Astrocyte (in vitro differentiated cells and primary cell): ENCODE measurements around the gene KRTAP4-6. TPM values are rescaled to one million over a fixed set of nuclear protein-coding genes. Genes with fewer than 3 reads are reported as not detected.
A peak's percentile ranks its signal among the peaks of the same experiment; 100 is the strongest.

Experiments used
- DNase-seq: peaks from one replicate; pipeline ENCODE4 v3.0.0-alpha.2; 2010; ENCODE audit warnings: low read depth
- FAIRE-seq: peaks from 2 replicates; lab custom pipeline; 2011; peaks lifted over from hg19 to GRCh38; lab: Jason Lieb, UNC
- H2AFZ ChIP-seq: 2 replicates; pipeline ENCODE4 v1.6.0; 2012; ENCODE audit warnings: low read depth, low read length, inconsistent platforms
- H3K27ac ChIP-seq: 2 replicates; pipeline ENCODE4 v1.5.1; 2011; ENCODE audit warnings: low read depth, low read length, inconsistent platforms
- H3K27me3 ChIP-seq: 2 replicates; pipeline ENCODE4 v1.6.0; 2011; ENCODE audit warnings: low read length, inconsistent platforms; ENCODE audit not compliant: insufficient read depth
- H3K36me3 ChIP-seq: 2 replicates; pipeline ENCODE4 v1.5.1; 2011; ENCODE audit warnings: low read length, inconsistent platforms; ENCODE audit not compliant: insufficient read depth
- H3K4me1 ChIP-seq: 2 replicates; pipeline ENCODE4 v1.5.1; 2011; ENCODE audit warnings: low read length, inconsistent platforms; ENCODE audit not compliant: insufficient read depth
- H3K4me2 ChIP-seq: 2 replicates; pipeline ENCODE4 v1.6.0; 2012; ENCODE audit warnings: low read length, inconsistent platforms
- H3K4me3 ChIP-seq: 2 replicates; pipeline ENCODE4 v1.5.1; 2011; ENCODE audit warnings: low read depth, mild to moderate bottlenecking, low read length, inconsistent platforms; ENCODE audit not compliant: insufficient read depth
- H3K79me2 ChIP-seq: 2 replicates; pipeline ENCODE4 v1.6.0; 2012; ENCODE audit warnings: mild to moderate bottlenecking, low read length, inconsistent platforms; ENCODE audit not compliant: insufficient read depth
- H3K9ac ChIP-seq: 2 replicates; pipeline ENCODE4 v1.6.0; 2012; ENCODE audit warnings: mild to moderate bottlenecking, low read length, inconsistent platforms
- H3K9me3 ChIP-seq: 2 replicates; pipeline ENCODE4 v1.5.1; 2012; ENCODE audit warnings: low read depth, mild to moderate bottlenecking, low read length, inconsistent platforms; ENCODE audit not compliant: insufficient read depth
- H4K20me1 ChIP-seq: 2 replicates; pipeline ENCODE4 v1.6.0; 2012; ENCODE audit warnings: low read length, inconsistent platforms; ENCODE audit not compliant: insufficient read depth
- H3K27ac Mint-ChIP-seq: one replicate; pipeline ENCODE4 v1.8.0; 2021; ENCODE audit warnings: mild to moderate bottlenecking, mixed read lengths; ENCODE audit not compliant: unreplicated experiment
- H3K27me3 Mint-ChIP-seq: one replicate; pipeline ENCODE4 v1.8.0; 2021; ENCODE audit warnings: low read depth, mixed read lengths; ENCODE audit not compliant: unreplicated experiment
- H3K36me3 Mint-ChIP-seq: one replicate; pipeline ENCODE4 v1.8.0; 2021; ENCODE audit warnings: low read depth, mixed read lengths; ENCODE audit not compliant: unreplicated experiment
- H3K4me1 Mint-ChIP-seq: one replicate; pipeline ENCODE4 v1.8.0; 2021; ENCODE audit warnings: low read depth, mixed read lengths; ENCODE audit not compliant: unreplicated experiment
- H3K4me3 Mint-ChIP-seq: one replicate; pipeline ENCODE4 v1.8.0; 2021; ENCODE audit warnings: mild to moderate bottlenecking, moderate library complexity, mixed read lengths; ENCODE audit not compliant: unreplicated experiment
- H3K9me3 Mint-ChIP-seq: one replicate; pipeline ENCODE4 v1.8.0; 2021; ENCODE audit warnings: mild to moderate bottlenecking, mixed read lengths; ENCODE audit not compliant: unreplicated experiment
- CTCF ChIP-seq: IDR thresholded peaks from 2 replicates; pipeline ENCODE4 v1.5.1; 2011; ENCODE audit warnings: low read depth, mild to moderate bottlenecking, inconsistent platforms, low read length, moderate library complexity; ENCODE audit not compliant: insufficient read depth
- EZH2 ChIP-seq: IDR thresholded peaks from 2 replicates; pipeline ENCODE4 v1.6.1; 2012; ENCODE audit warnings: mild to moderate bottlenecking, low read length, inconsistent platforms; ENCODE audit not compliant: insufficient read depth
- total RNA-seq: library from RNA; stranded (reverse); gene quantifications from 2 replicates; pipeline ENCODE4 v1.2.1, GENCODE V29; 2021

Gene KRTAP4-6
- total RNA-seq, 1 donor from 2014 or later, result not detected

- TF ChIP-seq CTCF (no peak), EZH2 (no peak)
- DNase-seq (peak; percentile 8), FAIRE-seq (no peak)
- Histone ChIP-seq H3K36me3 (no peaks in the 10 kb centered on the region), H3K4me2 (no peak overlapping the region), H3K9ac (no peak overlapping the region), H3K9me3 (no peaks in the 10 kb centered on the region), H3K4me1 (no peaks in the 10 kb centered on the region), H3K79me2 (no peaks in the 10 kb centered on the region), H2AFZ (no peak overlapping the region), H3K4me3 (no peak overlapping the region), H3K27me3 (no peaks in the 10 kb centered on the region), H3K27ac (no peak overlapping the region), H4K20me1 (no peaks in the 10 kb centered on the region)
- peaks cover 6% of the 10 kb centered on the region for H3K9me3 Mint-ChIP-seq
- H3K27me3 Mint-ChIP-seq, result peaks cover 14% of the 10 kb centered on the region
- H3K4me3 Mint-ChIP-seq, result no peak overlapping the region
- H3K4me1 Mint-ChIP-seq, result no peaks in the 10 kb centered on the region
- H3K36me3 Mint-ChIP-seq, result peaks cover 2% of the 10 kb centered on the region
- H3K27ac Mint-ChIP-seq, result no peak overlapping the region
Measured at GRCh38 chr17:41171886-41172285, 31.5 kb upstream of the KRTAP4-6 start.

GRCh38 chr17:41168121-41168520 is 27.8 kb upstream of the KRTAP4-6 start, which contains the start of gene KRTAP4-3:
TSS of gene KRTAP4-3 (minus strand) at chr17:41168221. CDS start at chr17:41168172, 49 bp downstream.
- no peak within 1 kb of the TSS for H3K27ac ChIP-seq
- no peak within 1 kb of the TSS for H3K4me3 Mint-ChIP-seq
- H2AFZ ChIP-seq, result no peak within 1 kb of the TSS

More at GRCh38 chr17:41168121-41168520, 27.8 kb upstream of the KRTAP4-6 start, which contains the start of gene KRTAP4-3:
- no peaks in the 10 kb centered on the region for H3K4me1 Mint-ChIP-seq
- TF ChIP-seq CTCF (no peak), EZH2 (no peak)
- Histone ChIP-seq H3K4me1 (no peaks in the 10 kb centered on the region), H4K20me1 (no peaks in the 10 kb centered on the region), H3K4me3 (no peak within 1 kb of the TSS), H3K36me3 (no peaks in the 10 kb centered on the region), H3K9me3 (no peaks in the 10 kb centered on the region), H3K79me2 (no peaks in the 10 kb centered on the region), H3K4me2 (no peak within 1 kb of the TSS), H3K9ac (no peak within 1 kb of the TSS), H3K27me3 (no peaks in the 10 kb centered on the region)
- peaks cover 2% of the 10 kb centered on the region for H3K9me3 Mint-ChIP-seq
- no peak for FAIRE-seq
- no peak for DNase-seq
- no peak within 1 kb of the TSS for H3K27ac Mint-ChIP-seq
- H3K36me3 Mint-ChIP-seq, result peaks cover 2% of the 10 kb centered on the region
- peaks cover 7% of the 10 kb centered on the region for H3K27me3 Mint-ChIP-seq
